Measurements from ENCODE around the gene KCNQ2.

Gene KCNQ2

GRCh38 chr20:63377951-63378381 is 94.5 kb downstream of the KCNQ2 start:
- no peak overlapping the region for H2AFZ ChIP-seq (ENCODE audit: low read depth, low read length, severe bottlenecking)
- H3F3A ChIP-seq (ENCODE audit: insufficient read depth): no peaks in the 10 kb centered on the region
- H3K27me3 ChIP-seq (ENCODE audit: low read length): no peaks in the 10 kb centered on the region
- no peaks in the 10 kb centered on the region for H3K9me3 ChIP-seq (ENCODE audit: insufficient read depth, low read length)
- TF ChIP-seq CTCF (IDR thresholded peaks at IDR 0.05; ENCODE audit: insufficient read depth, low read length, poor library complexity, severe bottlenecking): no peak
- TF ChIP-seq EZH2phosphoT487 (conservative IDR thresholded peaks at IDR 0.05; ENCODE audit: low read length): no peak
- H3K4me2 ChIP-seq (ENCODE audit: low read depth, low read length, poor library complexity, severe bottlenecking): no peak overlapping the region
- no peak overlapping the region for H3K9ac ChIP-seq (ENCODE audit: low read length)
- no peaks in the 10 kb centered on the region for H3K36me3 ChIP-seq (ENCODE audit: low read length)
- H3K27ac ChIP-seq (ENCODE audit: low read depth, low read length): no peak overlapping the region
- no peak overlapping the region for H3K4me3 ChIP-seq (ENCODE audit: insufficient read depth, low read length, poor library complexity, severe bottlenecking)
- no peaks in the 10 kb centered on the region for H3K79me2 ChIP-seq (ENCODE audit: insufficient read depth, low read length)
- H3K9me2 ChIP-seq (replicated peaks; ENCODE audit: insufficient read depth, low read length): no peaks in the 10 kb centered on the region
- no peaks in the 10 kb centered on the region for H4K20me1 ChIP-seq (ENCODE audit: low read depth, low read length)

GRCh38 chr20:63377256-63377941 is 95.1 kb downstream of the KCNQ2 start:
- Histone ChIP-seq H3K27ac (ENCODE audit: low read depth, low read length) (no peak overlapping the region), H3K4me3 (ENCODE audit: insufficient read depth, low read length, poor library complexity, severe bottlenecking) (no peak overlapping the region), H3K9ac (ENCODE audit: low read length) (no peak overlapping the region), H3K9me3 (ENCODE audit: insufficient read depth, low read length) (no peaks in the 10 kb centered on the region), H3F3A (ENCODE audit: insufficient read depth) (no peaks in the 10 kb centered on the region), H2AFZ (ENCODE audit: low read depth, low read length, severe bottlenecking) (no peak overlapping the region), H3K79me2 (ENCODE audit: insufficient read depth, low read length) (no peaks in the 10 kb centered on the region), H3K27me3 (ENCODE audit: low read length) (no peaks in the 10 kb centered on the region), H3K36me3 (ENCODE audit: low read length) (no peaks in the 10 kb centered on the region), H3K4me2 (ENCODE audit: low read depth, low read length, poor library complexity, severe bottlenecking) (no peak overlapping the region), H4K20me1 (ENCODE audit: low read depth, low read length) (no peaks in the 10 kb centered on the region), H3K9me2 (replicated peaks; ENCODE audit: insufficient read depth, low read length) (no peaks in the 10 kb centered on the region)
- TF ChIP-seq CTCF (IDR thresholded peaks at IDR 0.05; ENCODE audit: insufficient read depth, low read length, poor library complexity, severe bottlenecking): no peak

DNA sequence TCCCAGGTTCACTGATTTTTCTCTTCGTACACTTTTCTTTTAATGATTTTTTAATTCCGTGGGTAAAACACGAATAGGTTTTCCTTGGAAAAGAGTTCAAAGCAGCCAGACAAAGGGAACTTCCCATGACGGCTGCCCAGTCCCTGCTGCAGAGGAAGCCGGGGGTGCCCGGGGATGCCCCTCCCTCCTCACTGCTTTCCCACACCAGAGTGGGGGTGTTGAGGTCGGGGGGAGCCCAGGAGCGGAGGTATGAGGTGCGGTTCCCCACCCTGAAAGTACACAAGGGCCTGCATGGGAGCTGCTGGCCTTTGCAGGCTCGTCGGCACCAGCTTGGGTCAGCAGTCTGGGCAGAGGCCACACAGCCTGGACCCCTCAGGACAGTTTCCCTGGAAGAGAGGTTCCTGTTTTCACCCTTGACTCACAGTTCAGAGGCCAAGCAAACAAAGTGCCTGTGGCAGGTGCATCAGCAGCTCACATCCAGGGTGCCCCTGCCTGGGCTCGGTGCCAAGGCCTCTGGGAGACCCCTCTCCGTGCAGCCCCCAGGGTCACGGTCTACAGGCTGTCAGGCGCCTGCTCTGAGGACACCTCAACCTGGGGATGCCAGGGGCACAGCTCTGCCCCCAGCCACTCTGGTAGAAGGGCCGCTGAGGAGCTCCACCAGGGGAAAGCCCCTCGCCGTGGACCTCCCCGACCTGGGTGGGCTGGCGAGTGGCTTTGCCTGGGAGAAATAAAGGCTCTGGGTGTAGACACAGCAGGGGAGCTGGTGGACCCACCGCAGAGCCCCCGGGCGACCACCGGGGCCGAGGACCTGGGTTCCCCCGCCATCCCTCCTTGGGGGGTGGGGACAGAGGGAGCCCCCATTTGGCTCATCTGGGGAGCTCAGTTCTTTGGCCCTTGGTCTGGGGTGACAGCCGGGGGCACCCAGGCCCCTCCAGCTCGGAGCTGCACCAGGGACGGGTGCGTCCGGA is 95.9 kb downstream of the KCNQ2 start:
- no peak overlapping the region for H3K4me2 ChIP-seq (ENCODE audit: low read depth, low read length, poor library complexity, severe bottlenecking)
- no peaks in the 10 kb centered on the region for H4K20me1 ChIP-seq (ENCODE audit: low read depth, low read length)
- H3K79me2 ChIP-seq (ENCODE audit: insufficient read depth, low read length): no peaks in the 10 kb centered on the region
- H3K27me3 ChIP-seq (ENCODE audit: low read length): no peaks in the 10 kb centered on the region
- H3F3A ChIP-seq (ENCODE audit: insufficient read depth): no peaks in the 10 kb centered on the region
- H3K9me2 ChIP-seq (replicated peaks; ENCODE audit: insufficient read depth, low read length): no peaks in the 10 kb centered on the region
- no peaks in the 10 kb centered on the region for H3K36me3 ChIP-seq (ENCODE audit: low read length)
- no peak overlapping the region for H3K27ac ChIP-seq (ENCODE audit: low read depth, low read length)
- TF ChIP-seq EZH2phosphoT487 (conservative IDR thresholded peaks at IDR 0.05; ENCODE audit: low read length): no peak
- TF ChIP-seq CTCF (IDR thresholded peaks at IDR 0.05; ENCODE audit: insufficient read depth, low read length, poor library complexity, severe bottlenecking): no peak
- H3K9me3 ChIP-seq (ENCODE audit: insufficient read depth, low read length): no peaks in the 10 kb centered on the region
- no peak overlapping the region for H2AFZ ChIP-seq (ENCODE audit: low read depth, low read length, severe bottlenecking)
- no peak overlapping the region for H3K9ac ChIP-seq (ENCODE audit: low read length)
- no peak overlapping the region for H3K4me3 ChIP-seq (ENCODE audit: insufficient read depth, low read length, poor library complexity, severe bottlenecking)

Data from SU-DHL-6 (cell line).